ENCODE results near the gene ZNF558. TPM values are rescaled to one million over a fixed set of nuclear protein-coding genes. Genes with fewer than 3 reads are reported as not detected.

ZNF558 gene
- total RNA-seq, 3 donors from 2014 or later (not counting 1 experiment from before 2014, with no cell fraction given), result 20.9 to 26.8 (median 23.8) TPM

GRCh38 chr19:8877854-8878705 lies 46.0 kb upstream of the ZNF558 start:
- Histone ChIP-seq H3K36me3 (ENCODE audit: control insufficient read depth, insufficient read depth, low read length) (no peaks in the 10 kb centered on the region), H3K27me3 (ENCODE audit: control insufficient read depth, insufficient read depth, low read length) (peaks cover 2% of the 10 kb centered on the region), H3K4me3 (ENCODE audit: low read length) (no peak overlapping the region), H3K27ac (ENCODE audit: low read length) (no peak overlapping the region), H3K9me3 (ENCODE audit: control insufficient read depth, insufficient read depth, low read length) (no peaks in the 10 kb centered on the region), H3K4me1 (ENCODE audit: control insufficient read depth, insufficient read depth, low read length) (no peaks in the 10 kb centered on the region)
- H3K4me1 Mint-ChIP-seq, result no peaks in the 10 kb centered on the region
- H3K27ac Mint-ChIP-seq, result no peak overlapping the region
- TF ChIP-seq, protein P1, sequence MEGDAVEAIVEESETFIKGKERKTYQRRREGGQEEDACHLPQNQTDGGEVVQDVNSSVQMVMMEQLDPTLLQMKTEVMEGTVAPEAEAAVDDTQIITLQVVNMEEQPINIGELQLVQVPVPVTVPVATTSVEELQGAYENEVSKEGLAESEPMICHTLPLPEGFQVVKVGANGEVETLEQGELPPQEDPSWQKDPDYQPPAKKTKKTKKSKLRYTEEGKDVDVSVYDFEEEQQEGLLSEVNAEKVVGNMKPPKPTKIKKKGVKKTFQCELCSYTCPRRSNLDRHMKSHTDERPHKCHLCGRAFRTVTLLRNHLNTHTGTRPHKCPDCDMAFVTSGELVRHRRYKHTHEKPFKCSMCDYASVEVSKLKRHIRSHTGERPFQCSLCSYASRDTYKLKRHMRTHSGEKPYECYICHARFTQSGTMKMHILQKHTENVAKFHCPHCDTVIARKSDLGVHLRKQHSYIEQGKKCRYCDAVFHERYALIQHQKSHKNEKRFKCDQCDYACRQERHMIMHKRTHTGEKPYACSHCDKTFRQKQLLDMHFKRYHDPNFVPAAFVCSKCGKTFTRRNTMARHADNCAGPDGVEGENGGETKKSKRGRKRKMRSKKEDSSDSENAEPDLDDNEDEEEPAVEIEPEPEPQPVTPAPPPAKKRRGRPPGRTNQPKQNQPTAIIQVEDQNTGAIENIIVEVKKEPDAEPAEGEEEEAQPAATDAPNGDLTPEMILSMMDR (IDR thresholded peaks at IDR 0.05), result no peak
- peaks cover 14 to 16% of the 10 kb centered on the region in 2 donors for H3K27me3 Mint-ChIP-seq (ENCODE audit: low read depth in 2 of 2)
- H3K9me3 Mint-ChIP-seq, result peaks cover 6 to 13% of the 10 kb centered on the region in 2 donors
- no peaks in the 10 kb centered on the region for H3K36me3 Mint-ChIP-seq
- DNase-seq (no peak), ATAC-seq (no peak)
- H3K4me3 Mint-ChIP-seq, result no peak overlapping the region
- intact Hi-C loops (cut with micrococcal nuclease), result no loop called here
- 33% methylated on average over 1 of the region's 6 CpGs for WGBS (ENCODE audit: insufficient coverage)

- intact Hi-C loops (cut with micrococcal nuclease), result no loop called here
- H3K4me3 Mint-ChIP-seq, result no peak overlapping the region
- H3K27ac ChIP-seq (ENCODE audit: low read length), result no peak overlapping the region
- no peaks in the 10 kb centered on the region for H3K9me3 Mint-ChIP-seq
- ATAC-seq (no peak), DNase-seq (no peak)
- H3K9me3 ChIP-seq (ENCODE audit: control insufficient read depth, insufficient read depth, low read length), result no peaks in the 10 kb centered on the region
- no peak overlapping the region for H3K4me3 ChIP-seq (ENCODE audit: low read length)
- H3K4me1 Mint-ChIP-seq, result no peaks in the 10 kb centered on the region
- peaks cover 8 to 15% of the 10 kb centered on the region in 2 donors for H3K27me3 Mint-ChIP-seq (ENCODE audit: low read depth in 2 of 2)
- H3K36me3 ChIP-seq (ENCODE audit: control insufficient read depth, insufficient read depth, low read length), result no peaks in the 10 kb centered on the region
- peaks cover 2% of the 10 kb centered on the region for H3K27me3 ChIP-seq (ENCODE audit: control insufficient read depth, insufficient read depth, low read length)
- no peaks in the 10 kb centered on the region for H3K4me1 ChIP-seq (ENCODE audit: control insufficient read depth, insufficient read depth, low read length)
- no peak overlapping the region for H3K27ac Mint-ChIP-seq
- H3K36me3 Mint-ChIP-seq, result no peaks in the 10 kb centered on the region
- TF ChIP-seq, protein P1 (IDR thresholded peaks at IDR 0.05), result no peak
Measured at GRCh38 chr19:8866344-8866743, 34.2 kb upstream of the ZNF558 start.

DNA sequence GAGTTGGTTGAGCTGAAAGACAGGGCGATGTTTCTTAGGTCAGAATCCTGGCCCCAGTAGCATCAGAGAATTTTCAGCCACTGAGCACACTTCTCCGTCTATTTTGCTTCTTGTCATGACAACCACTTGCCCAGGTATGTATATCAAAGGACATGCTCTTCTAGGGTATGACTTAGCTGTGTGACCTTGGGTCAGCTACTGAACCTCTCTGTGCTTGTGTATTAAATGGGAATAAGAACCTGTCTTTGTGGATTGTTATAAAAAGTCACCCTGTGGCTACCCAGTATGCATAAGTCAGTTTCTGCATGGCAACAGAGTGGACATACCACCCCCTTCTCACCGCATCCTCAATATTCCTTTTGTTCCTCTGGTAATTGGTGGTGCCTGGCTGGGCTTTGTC lies 26.2 kb upstream of the ZNF558 start:
- no peak for ATAC-seq
- no peaks in the 10 kb centered on the region for H3K4me1 Mint-ChIP-seq
- no peak for DNase-seq
- 92% methylated on average over 2 of the region's 3 CpGs for WGBS (ENCODE audit: insufficient coverage)
- TF ChIP-seq, protein P1 (IDR thresholded peaks at IDR 0.05), result no peak
- H3K27me3 Mint-ChIP-seq (ENCODE audit: low read depth in 2 of 2), result peaks cover 22 to 23% of the 10 kb centered on the region in 2 donors
- Histone ChIP-seq H3K9me3 (ENCODE audit: control insufficient read depth, insufficient read depth, low read length) (no peaks in the 10 kb centered on the region), H3K36me3 (ENCODE audit: control insufficient read depth, insufficient read depth, low read length) (no peaks in the 10 kb centered on the region), H3K4me3 (ENCODE audit: low read length) (no peak overlapping the region), H3K27ac (ENCODE audit: low read length) (no peak overlapping the region), H3K4me1 (ENCODE audit: control insufficient read depth, insufficient read depth, low read length) (no peaks in the 10 kb centered on the region), H3K27me3 (ENCODE audit: control insufficient read depth, insufficient read depth, low read length) (peaks cover 2% of the 10 kb centered on the region)
- H3K36me3 Mint-ChIP-seq, result no peaks in the 10 kb centered on the region
- H3K4me3 Mint-ChIP-seq, result no peak overlapping the region
- intact Hi-C loops (cut with micrococcal nuclease), result no loop called here
- H3K9me3 Mint-ChIP-seq, result no peaks in the 10 kb centered on the region
- no peak overlapping the region for H3K27ac Mint-ChIP-seq

All from natural killer cell (primary cell).